22Rv1 (cell line): ENCODE data around the gene ZFYVE28.

Experiments used
- CTCF ChIP-seq: fragments of 450-650 bp; IDR thresholded peaks from 2 replicates; pipeline ENCODE4 v1.5.1; 2017; ENCODE audit warnings: mild to moderate bottlenecking
- ZFX ChIP-seq: fragments of 450-650 bp; IDR thresholded peaks from 2 replicates; pipeline ENCODE4 v1.6.1; 2017; ENCODE audit warnings: antibody characterized with exemption, borderline replicate concordance

GRCh38 chr4:2436301-2436700 lies 17.9 kb upstream of the ZFYVE28 start:
- TF ChIP-seq CTCF (peak; percentile 50), ZFX (no peak)
